SK-N-SH (cell line): ENCODE measurements around the gene EXOC6. TPM values are rescaled to one million over a fixed set of nuclear protein-coding genes. Genes with fewer than 3 reads are reported as not detected.
"Not testable (repeated sequence)": the region's sequence is repeated elsewhere in the genome, so short reads cannot be mapped to it uniquely, and the experiment has no call there.

ENCODE experiments used
- CTCF ChIA-PET: fragments of 300-600, 350-600 bp; formaldehyde crosslinking; extraction: SDS; loops from one replicate; lab custom pipeline; 2021; lab: Yijun Ruan, JAX
- POLR2A ChIA-PET: fragments of 350-600 bp; sonication (Branson Sonifier 250); formaldehyde crosslinking; extraction: SDS; loops from one replicate; lab custom pipeline; 2020; ENCODE audit warnings: antibody characterized with exemption, inconsistent platforms; lab: Yijun Ruan, JAX
- DNase-seq: peaks from one replicate; pipeline ENCODE4 v3.0.0; 2012
- H2AFZ ChIP-seq: fragments of 200-600 bp; sonication (generic); 2 replicates; pipeline ENCODE4 v1.8.1; 2016; ENCODE audit warnings: antibody characterized with exemption, mild to moderate bottlenecking, low read depth
- H3F3A ChIP-seq: fragments of 200-600 bp; sonication (generic); replicated peaks from 2 replicates; pipeline ENCODE3; 2016; ENCODE audit warnings: antibody characterized with exemption, mild to moderate bottlenecking; ENCODE audit not compliant: insufficient read depth
- H3K27ac ChIP-seq, 2 experiments: fragments of 200-500 bp in 1 of 2; fragments of 200-600 bp in 1 of 2; sonication (Bioruptor generic) in 1 of 2; sonication (generic), shearing (Covaris generic) in 1 of 2; 2 replicates each; pipeline versions ENCODE4 v1.5.1 to v1.6.1; 2014 to 2016; ENCODE audit warnings: low read depth in 2 of 2, inconsistent platforms in 1 of 2, low read length in 1 of 2, mild to moderate bottlenecking in 1 of 2, mixed read lengths in 1 of 2
- H3K27me3 ChIP-seq: fragments of 200-600 bp; sonication (generic), shearing (Covaris generic); 2 replicates; pipeline ENCODE4 v1.6.1; 2016; ENCODE audit warnings: mixed run types; ENCODE audit not compliant: insufficient read depth
- H3K36me3 ChIP-seq, 2 experiments: fragments of 200-500 bp in 1 of 2; fragments of 200-600 bp in 1 of 2; sonication (Bioruptor generic) in 1 of 2; sonication (generic) in 1 of 2; replicated peaks in 1 of 2; 2 replicates each; pipeline versions ENCODE3 to v1.5.1; 2014 to 2016; ENCODE audit warnings: low read length in 1 of 2, mild to moderate bottlenecking in 1 of 2; ENCODE audit not compliant: insufficient read depth in 2 of 2, control insufficient read depth in 1 of 2
- H3K4me1 ChIP-seq, 2 experiments: fragments of 200-500 bp in 1 of 2; fragments of 200-600 bp in 1 of 2; sonication (Bioruptor generic) in 1 of 2; sonication (generic), shearing (Covaris generic) in 1 of 2; 2 replicates each; pipeline versions ENCODE4 v1.5.1 to v1.6.1; 2014 to 2016; ENCODE audit warnings: low read depth in 1 of 2, low read length in 1 of 2, mixed run types in 1 of 2; ENCODE audit not compliant: insufficient read depth in 2 of 2, control insufficient read depth in 1 of 2
- H3K4me2 ChIP-seq: fragments of 200-600 bp; sonication (generic), shearing (Covaris generic); 2 replicates; pipeline ENCODE4 v1.6.1; 2017; ENCODE audit warnings: mixed run types
- H3K4me3 ChIP-seq, 2 experiments: fragments of 200-500 bp in 1 of 2; fragments of 200-600 bp in 1 of 2; sonication (Bioruptor generic) in 1 of 2; sonication (generic), shearing (Covaris generic) in 1 of 2; 2 replicates each; pipeline versions ENCODE4 v1.5.1 to v1.8.1; 2014 to 2016; ENCODE audit warnings: low read depth in 2 of 2, inconsistent platforms in 1 of 2, low read length in 1 of 2, mild to moderate bottlenecking in 1 of 2, mixed read lengths in 1 of 2, moderate library complexity in 1 of 2
- H3K79me2 ChIP-seq: fragments of 200-600 bp; sonication (generic); 2 replicates; pipeline ENCODE4 v1.8.1; 2017; ENCODE audit warnings: mild to moderate bottlenecking; ENCODE audit not compliant: insufficient read depth
- H3K9ac ChIP-seq: fragments of 200-600 bp; sonication (generic); 2 replicates; pipeline ENCODE4 v1.6.1; 2017; ENCODE audit warnings: mixed run types
- H3K9me2 ChIP-seq: fragments of 200-600 bp; sonication (generic); 2 replicates; pipeline ENCODE4 v1.6.1; 2017; ENCODE audit warnings: mixed run types
- H3K9me3 ChIP-seq: fragments of 200-600 bp; sonication (generic); 2 replicates; pipeline ENCODE4 v1.6.1; 2017; ENCODE audit warnings: mixed run types, mild to moderate bottlenecking, moderate library complexity
- H4K20me1 ChIP-seq: fragments of 200-600 bp; sonication (generic); 2 replicates; pipeline ENCODE4 v1.6.1; 2017; ENCODE audit warnings: mild to moderate bottlenecking, mixed run types; ENCODE audit not compliant: insufficient read depth
- REST ChIP-seq: IDR thresholded peaks from 2 replicates; pipeline ENCODE4 v1.6.1; 2012; ENCODE audit warnings: mild to moderate bottlenecking, low read depth, low read length, moderate library complexity
- RFX5 ChIP-seq: IDR thresholded peaks from 2 replicates; pipeline ENCODE4 v1.6.1; 2012; ENCODE audit warnings: mild to moderate bottlenecking, improper control_type of control experiment, low read length
- SIN3A ChIP-seq: IDR thresholded peaks from 2 replicates; pipeline ENCODE4 v1.6.1; 2012; ENCODE audit warnings: low read depth, mild to moderate bottlenecking, low read length, moderate library complexity, borderline replicate concordance
- WGBS: methylation state at CpG from one replicate; pipeline ENCODE4 v1.1.6; 2017; ENCODE audit warnings: low lambda C conversion rate; 5-methylcytosine and 5-hydroxymethylcytosine counted together
- polyA plus RNA-seq, 3 experiments: library from polyadenylated mRNA; depleted of rRNA; stranded (reverse); fragments of >200 nt; gene quantifications; 2 replicates each; pipeline ENCODE4 v1.2.3, GENCODE V29; 2012
- TF ChIP-seq, protein P1 (sequence below): IDR thresholded peaks from 2 replicates; pipeline ENCODE4 v1.4.0; 2012; ENCODE audit warnings: low read depth

Gene EXOC6
- polyA plus RNA-seq, 1 of the 3 experiments (the other 2 are of a cell fraction): 2.3 TPM

GRCh38 chr10:93099670-93100069, 251.3 kb downstream of the EXOC6 start (continued):
- no peak for TF ChIP-seq SIN3A

GRCh38 chr10:93101148-93101547, 252.8 kb downstream of the EXOC6 start:
- H3F3A ChIP-seq, H3K9me3 ChIP-seq, H3K9ac ChIP-seq, H3K9me2 ChIP-seq, H3K36me3 ChIP-seq, H3K27ac ChIP-seq, H4K20me1 ChIP-seq, H2AFZ ChIP-seq, H3K27me3 ChIP-seq, H3K4me3 ChIP-seq, POLR2A ChIA-PET, H3K4me2 ChIP-seq, H3K79me2 ChIP-seq, H3K4me1 ChIP-seq, DNase-seq: not testable (repeated sequence)
- 56% methylated on average over 3 of the region's 3 CpGs for WGBS
- CTCF ChIA-PET: interaction anchor here (0.7 to 2.0 kb wide), 3 partner anchors 15 to 21 kb away, joined by 3 to 4 read pairs (median 3); no protein-coding TSS in a partner anchor

DNA sequence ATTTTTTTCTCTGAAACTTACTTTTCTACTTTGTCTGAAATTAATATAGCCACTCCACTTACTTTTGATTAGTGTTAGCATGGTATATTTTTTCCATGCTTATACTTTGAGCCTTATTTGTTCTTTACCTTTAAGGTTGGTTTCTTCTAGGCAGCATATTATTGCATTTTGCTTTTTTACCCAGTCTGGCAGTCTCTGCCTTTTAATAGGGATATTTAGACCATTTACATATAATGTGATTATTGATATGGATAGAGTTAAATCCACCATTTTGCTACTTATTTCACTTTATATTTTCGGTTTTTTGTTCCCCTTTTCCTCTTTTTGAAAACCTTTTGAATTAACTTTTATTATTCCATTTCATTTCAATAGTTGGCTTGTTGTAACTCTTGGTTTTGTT, 255.6 kb downstream of the EXOC6 start:
- POLR2A ChIA-PET: no interaction called here

More for the DNA sequence above, 255.6 kb downstream of the EXOC6 start:
- H2AFZ ChIP-seq: no peak overlapping the region
- TF ChIP-seq, protein P1, sequence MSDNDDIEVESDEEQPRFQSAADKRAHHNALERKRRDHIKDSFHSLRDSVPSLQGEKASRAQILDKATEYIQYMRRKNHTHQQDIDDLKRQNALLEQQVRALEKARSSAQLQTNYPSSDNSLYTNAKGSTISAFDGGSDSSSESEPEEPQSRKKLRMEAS: no peak
- TF ChIP-seq REST (no peak), RFX5 (no peak)
- WGBS: 10% methylated on average over 1 of the region's 1 CpG
- no peaks in the 10 kb centered on the region for H3K9me3 ChIP-seq
- H3K79me2 ChIP-seq: no peaks in the 10 kb centered on the region
- no peak overlapping the region for H3K9ac ChIP-seq
- H3K4me3 ChIP-seq: no peak overlapping the region
- H3K27ac ChIP-seq: no peak overlapping the region
- no peaks in the 10 kb centered on the region for H3K27me3 ChIP-seq
- no peaks in the 10 kb centered on the region for H4K20me1 ChIP-seq
- no peaks in the 10 kb centered on the region for H3K36me3 ChIP-seq
- DNase-seq: no peak
- H3K4me2 ChIP-seq: no peak overlapping the region
- H3F3A ChIP-seq: no peaks in the 10 kb centered on the region
- CTCF ChIA-PET: interaction anchor here (1.9 kb wide), 1 partner anchor 12 kb away, joined by 10 read pairs; no protein-coding TSS in a partner anchor
- H3K4me1 ChIP-seq: no peaks in the 10 kb centered on the region
- no peaks in the 10 kb centered on the region for H3K9me2 ChIP-seq
